RWPE1 (cell line): Measurements from ENCODE around the gene EPHB1.

ENCODE experiments used
- CTCF ChIA-PET: fragments of 350-600 bp; sonication (Branson Sonifier 250); formaldehyde crosslinking; extraction: SDS; loops from one replicate; lab custom pipeline; 2021; lab: Yijun Ruan, JAX
- POLR2A ChIA-PET: fragments of 400-600 bp; formaldehyde crosslinking; extraction: SDS; loops from one replicate; lab custom pipeline; 2020; ENCODE audit warnings: antibody characterized with exemption; ENCODE audit not compliant: low non-redundant PET; lab: Yijun Ruan, JAX
- DNase-seq: peaks from one replicate; pipeline ENCODE4 v3.0.0; 2012; ENCODE audit warnings: low spot score
- H3K27ac ChIP-seq: fragments of 450-650 bp; 2 replicates; pipeline ENCODE4 v1.5.1; 2017
- CTCF ChIP-seq: fragments of 450-650 bp; conservative IDR thresholded peaks from 2 replicates; pipeline ENCODE4 v1.5.1; 2017; ENCODE audit warnings: low read depth, mild to moderate bottlenecking

EPHB1 gene

GRCh38 chr3:135082706-135083105 is 287.6 kb downstream of the EPHB1 start:
- DNase-seq: no peak
- ChIA-PET CTCF (no interaction called here), POLR2A (interaction anchor here (0.6 kb wide), 1 partner anchor 8 kb away, joined by 5 read pairs; no protein-coding TSS in a partner anchor)
- no peak overlapping the region for H3K27ac ChIP-seq
- no peak for TF ChIP-seq CTCF

- no peak for TF ChIP-seq CTCF
- no peak for DNase-seq
- ChIA-PET CTCF (no interaction called here), POLR2A (interaction anchor here (0.6 kb wide), 1 partner anchor 8 kb away, joined by 5 read pairs; no protein-coding TSS in a partner anchor)
- no peak overlapping the region for H3K27ac ChIP-seq
These were observed 288.1 kb downstream of the EPHB1 start for GRCh38 chr3:135083179-135083578.

- no peak for TF ChIP-seq CTCF
- no peak overlapping the region for H3K27ac ChIP-seq
- DNase-seq: no peak
- POLR2A ChIA-PET: no interaction called here
- CTCF ChIA-PET: no interaction called here
These were observed 288.7 kb downstream of the EPHB1 start for GRCh38 chr3:135083756-135084155.

GRCh38 chr3:135084405-135084804 is 289.3 kb downstream of the EPHB1 start:
- CTCF ChIA-PET: no interaction called here
- TF ChIP-seq CTCF: no peak
- no peak overlapping the region for H3K27ac ChIP-seq
- POLR2A ChIA-PET: no interaction called here
- DNase-seq: no peak

- no peak for DNase-seq
- ChIA-PET CTCF (no interaction called here), POLR2A (no interaction called here)
- H3K27ac ChIP-seq: no peak overlapping the region
- no peak for TF ChIP-seq CTCF
These were observed 289.9 kb downstream of the EPHB1 start for GRCh38 chr3:135084976-135085375.

GRCh38 chr3:135085652-135086436 is 290.8 kb downstream of the EPHB1 start:
- POLR2A ChIA-PET: no interaction called here
- no peak for TF ChIP-seq CTCF
- CTCF ChIA-PET: interaction anchor here (0.7 to 1.2 kb wide), 2 partner anchors 146 to 1031 kb away, joined by 3 to 4 read pairs; no protein-coding TSS in a partner anchor
- no peak for DNase-seq
- no peak overlapping the region for H3K27ac ChIP-seq
